WTC11 (cell line): ENCODE results near the gene TNS3. TPM values are rescaled to one million over a fixed set of nuclear protein-coding genes. Genes with fewer than 3 reads are reported as not detected.

ENCODE experiments used
- ATAC-seq: fragments of 200-7000 bp; cut with Tn5 transposase; 2 replicates; pipeline ENCODE4 v1.10.0; 2021; ENCODE audit warnings: mild to moderate bottlenecking, moderate library complexity
- CTCF ChIA-PET: fragments of 300-600 bp; sonication (Branson Sonifier 250); formaldehyde crosslinking; loops from one replicate; lab custom pipeline; 2021; ENCODE audit warnings: antibody characterized with exemption; lab: Charles Lee
- POLR2A ChIA-PET: fragments of 350-600 bp; sonication (Branson Sonifier 250); formaldehyde crosslinking; loops from one replicate; lab custom pipeline; 2021; ENCODE audit warnings: antibody characterized with exemption; lab: Charles Lee
- DNase-seq: peaks from one replicate; pipeline ENCODE4 v3.0.0; 2021; ENCODE audit warnings: low spot score
- H3K27ac Mint-ChIP-seq: 2 replicates; pipeline ENCODE4 v1.8.0; 2021; ENCODE audit warnings: mixed read lengths
- H3K27me3 Mint-ChIP-seq: 2 replicates; pipeline ENCODE4 v1.8.0; 2021; ENCODE audit warnings: low read depth, mild to moderate bottlenecking, moderate library complexity, mixed read lengths
- H3K36me3 Mint-ChIP-seq: 2 replicates; pipeline ENCODE4 v1.8.0; 2021; ENCODE audit warnings: mixed read lengths
- H3K4me1 Mint-ChIP-seq: 2 replicates; pipeline ENCODE4 v1.8.0; 2022; ENCODE audit warnings: mixed read lengths
- H3K4me3 Mint-ChIP-seq: 2 replicates; pipeline ENCODE4 v1.8.0; 2021; ENCODE audit warnings: mild to moderate bottlenecking, moderate library complexity, mixed read lengths
- H3K9me3 Mint-ChIP-seq: 2 replicates; pipeline ENCODE4 v1.8.0; 2021; ENCODE audit warnings: mixed read lengths
- CBFB ChIP-seq: sonication (generic); formaldehyde crosslinking; IDR thresholded peaks from 2 replicates; pipeline ENCODE4 v1.8.1; 2022; ENCODE audit warnings: mild to moderate bottlenecking, low read depth, missing genetic modification reagents
- CREM ChIP-seq: sonication (generic); formaldehyde crosslinking; IDR thresholded peaks from 2 replicates; pipeline ENCODE4 v1.8.1; 2022; ENCODE audit warnings: mild to moderate bottlenecking, missing genetic modification reagents, moderate library complexity
- ELF4 ChIP-seq: sonication (generic); formaldehyde crosslinking; IDR thresholded peaks from 2 replicates; pipeline ENCODE4 v1.8.1; 2022; ENCODE audit warnings: low read depth, mild to moderate bottlenecking, moderate library complexity, missing genetic modification reagents
- ESRRA ChIP-seq: sonication (generic); formaldehyde crosslinking; IDR thresholded peaks from 2 replicates; pipeline ENCODE4 v1.8.1; 2022; ENCODE audit warnings: mild to moderate bottlenecking, missing genetic modification reagents, borderline replicate concordance
- JAZF1 ChIP-seq: fragments of 250-450 bp; sonication (Bioruptor Pico); IDR thresholded peaks from 2 replicates; pipeline ENCODE4 v1.9.0; 2021; ENCODE audit warnings: moderate library complexity, mild to moderate bottlenecking, inconsistent platforms
- NFATC4 ChIP-seq: fragments of 250-450 bp; sonication (Bioruptor Pico); IDR thresholded peaks from 2 replicates; pipeline ENCODE4 v1.9.0; 2021; ENCODE audit warnings: mild to moderate bottlenecking
- OVOL2 ChIP-seq: fragments of 250-450 bp; sonication (Bioruptor Pico); IDR thresholded peaks from 2 replicates; pipeline ENCODE4 v1.9.0; 2021; ENCODE audit warnings: mild to moderate bottlenecking, borderline replicate concordance
- PRRX2 ChIP-seq: fragments of 250-450 bp; sonication (Bioruptor Pico); IDR thresholded peaks from 2 replicates; pipeline ENCODE4 v1.8.0; 2021; ENCODE audit warnings: mild to moderate bottlenecking
- SOX15 ChIP-seq: fragments of 250-450 bp; sonication (Bioruptor Pico); IDR thresholded peaks from 2 replicates; pipeline ENCODE4 v1.9.0; 2021; ENCODE audit warnings: mild to moderate bottlenecking
- SP1 ChIP-seq: sonication (generic); formaldehyde crosslinking; conservative IDR thresholded peaks from 2 replicates; pipeline ENCODE4 v1.8.1; 2022; ENCODE audit warnings: missing genetic modification reagents
- TP53 ChIP-seq: sonication (generic); formaldehyde crosslinking; IDR thresholded peaks from 2 replicates; pipeline ENCODE4 v1.8.1; 2023; ENCODE audit warnings: mild to moderate bottlenecking, missing genetic modification reagents
- ZNF138 ChIP-seq: sonication (generic); formaldehyde crosslinking; conservative IDR thresholded peaks from 2 replicates; pipeline ENCODE4 v1.8.1; 2022; ENCODE audit warnings: mild to moderate bottlenecking, moderate library complexity, missing genetic modification reagents
- ZNF232 ChIP-seq: sonication (generic); formaldehyde crosslinking; IDR thresholded peaks from 2 replicates; pipeline ENCODE4 v1.8.0; 2022; ENCODE audit warnings: mild to moderate bottlenecking, missing genetic modification reagents
- total RNA-seq: library from RNA; stranded (reverse); gene quantifications from 3 replicates; pipeline ENCODE4 v1.2.3, GENCODE V29; 2021
- TF ChIP-seq, protein P1 (sequence below): fragments of 250-450 bp; sonication (Bioruptor Pico); IDR thresholded peaks from 2 replicates; pipeline ENCODE4 v1.9.0; 2021; ENCODE audit warnings: moderate library complexity, mild to moderate bottlenecking, inconsistent platforms, borderline replicate concordance
- TF ChIP-seq, protein P2 (sequence below): fragments of 250-450 bp; sonication (Bioruptor Pico); IDR thresholded peaks from 2 replicates; pipeline ENCODE4 v1.8.0; 2021; ENCODE audit warnings: mild to moderate bottlenecking
- TF ChIP-seq, protein P3 (sequence below): fragments of 200-600 bp; IDR thresholded peaks from 2 replicates; pipeline ENCODE4 v1.8.0; 2022; ENCODE audit warnings: antibody characterized with exemption
- TF ChIP-seq, protein P4 (sequence below): fragments of 250-450 bp; sonication (Bioruptor Pico); IDR thresholded peaks from 2 replicates; pipeline ENCODE4 v1.9.0; 2021; ENCODE audit warnings: mild to moderate bottlenecking, borderline replicate concordance
- TF ChIP-seq, protein P5 (sequence below): sonication (generic); formaldehyde crosslinking; IDR thresholded peaks from 2 replicates; pipeline ENCODE4 v1.8.0; 2022; ENCODE audit warnings: mild to moderate bottlenecking, missing genetic modification reagents
- TF ChIP-seq, protein P6 (sequence below): sonication (generic); formaldehyde crosslinking; IDR thresholded peaks from 2 replicates; pipeline ENCODE4 v1.8.1; 2023; ENCODE audit warnings: mild to moderate bottlenecking, moderate library complexity, missing genetic modification reagents

Gene TNS3
- total RNA-seq, 1 experiment from 2014 or later, result 37.7 TPM

DNA sequence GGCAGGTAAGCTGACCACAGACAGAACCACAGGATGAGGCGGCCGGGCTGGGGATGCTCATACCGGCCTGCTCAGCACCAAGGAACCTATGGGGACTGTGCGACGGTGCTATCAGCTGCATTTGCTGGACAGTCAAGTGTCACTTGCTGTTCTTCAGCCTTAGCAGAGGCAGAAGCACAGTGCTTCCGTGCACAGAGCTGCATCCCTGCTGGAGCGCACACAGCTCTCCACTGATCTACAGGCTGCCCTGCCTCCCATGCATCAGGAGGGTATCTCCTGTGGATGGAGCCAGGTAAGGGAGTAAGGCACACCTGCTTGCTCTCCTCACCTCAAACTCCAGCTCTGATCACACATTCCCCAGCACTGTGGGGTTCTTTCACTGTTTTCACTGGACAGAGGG lies 97.5 kb downstream of the TNS3 start:
- Mint-ChIP-seq H3K4me1 (peaks cover 66% of the 10 kb centered on the region), H3K27me3 (peaks cover 68% of the 10 kb centered on the region), H3K9me3 (peaks cover 4% of the 10 kb centered on the region; the same call in 1 of the 2 replicates), H3K27ac (no peak overlapping the region), H3K36me3 (peaks cover 18% of the 10 kb centered on the region), H3K4me3 (no peak overlapping the region)
- no peak for TF ChIP-seq CBFB (CRISPR knock-in tag)
- no peak for TF ChIP-seq ESRRA (CRISPR knock-in tag)
- no peak for TF ChIP-seq ELF4 (CRISPR knock-in tag)
- TF ChIP-seq, protein P1, sequence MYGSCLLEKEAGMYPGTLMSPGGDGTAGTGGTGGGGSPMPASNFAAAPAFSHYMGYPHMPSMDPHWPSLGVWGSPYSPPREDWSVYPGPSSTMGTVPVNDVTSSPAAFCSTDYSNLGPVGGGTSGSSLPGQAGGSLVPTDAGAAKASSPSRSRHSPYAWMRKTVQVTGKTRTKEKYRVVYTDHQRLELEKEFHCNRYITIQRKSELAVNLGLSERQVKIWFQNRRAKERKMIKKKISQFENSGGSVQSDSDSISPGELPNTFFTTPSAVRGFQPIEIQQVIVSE (CRISPR knock-in tag), result no peak
- no peak for TF ChIP-seq PRRX2
- no peak for TF ChIP-seq NFATC4 (CRISPR knock-in tag)
- TF ChIP-seq SP1 (CRISPR knock-in tag), result no peak
- TF ChIP-seq CREM (CRISPR knock-in tag), result no peak
- TF ChIP-seq ZNF232, result no peak
- TF ChIP-seq JAZF1 (CRISPR knock-in tag), result no peak
- TF ChIP-seq, protein P2, sequence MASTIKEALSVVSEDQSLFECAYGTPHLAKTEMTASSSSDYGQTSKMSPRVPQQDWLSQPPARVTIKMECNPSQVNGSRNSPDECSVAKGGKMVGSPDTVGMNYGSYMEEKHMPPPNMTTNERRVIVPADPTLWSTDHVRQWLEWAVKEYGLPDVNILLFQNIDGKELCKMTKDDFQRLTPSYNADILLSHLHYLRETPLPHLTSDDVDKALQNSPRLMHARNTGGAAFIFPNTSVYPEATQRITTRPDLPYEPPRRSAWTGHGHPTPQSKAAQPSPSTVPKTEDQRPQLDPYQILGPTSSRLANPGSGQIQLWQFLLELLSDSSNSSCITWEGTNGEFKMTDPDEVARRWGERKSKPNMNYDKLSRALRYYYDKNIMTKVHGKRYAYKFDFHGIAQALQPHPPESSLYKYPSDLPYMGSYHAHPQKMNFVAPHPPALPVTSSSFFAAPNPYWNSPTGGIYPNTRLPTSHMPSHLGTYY (CRISPR knock-in tag), result no peak
- no peak for TF ChIP-seq OVOL2 (CRISPR knock-in tag)
- TF ChIP-seq, protein P3, sequence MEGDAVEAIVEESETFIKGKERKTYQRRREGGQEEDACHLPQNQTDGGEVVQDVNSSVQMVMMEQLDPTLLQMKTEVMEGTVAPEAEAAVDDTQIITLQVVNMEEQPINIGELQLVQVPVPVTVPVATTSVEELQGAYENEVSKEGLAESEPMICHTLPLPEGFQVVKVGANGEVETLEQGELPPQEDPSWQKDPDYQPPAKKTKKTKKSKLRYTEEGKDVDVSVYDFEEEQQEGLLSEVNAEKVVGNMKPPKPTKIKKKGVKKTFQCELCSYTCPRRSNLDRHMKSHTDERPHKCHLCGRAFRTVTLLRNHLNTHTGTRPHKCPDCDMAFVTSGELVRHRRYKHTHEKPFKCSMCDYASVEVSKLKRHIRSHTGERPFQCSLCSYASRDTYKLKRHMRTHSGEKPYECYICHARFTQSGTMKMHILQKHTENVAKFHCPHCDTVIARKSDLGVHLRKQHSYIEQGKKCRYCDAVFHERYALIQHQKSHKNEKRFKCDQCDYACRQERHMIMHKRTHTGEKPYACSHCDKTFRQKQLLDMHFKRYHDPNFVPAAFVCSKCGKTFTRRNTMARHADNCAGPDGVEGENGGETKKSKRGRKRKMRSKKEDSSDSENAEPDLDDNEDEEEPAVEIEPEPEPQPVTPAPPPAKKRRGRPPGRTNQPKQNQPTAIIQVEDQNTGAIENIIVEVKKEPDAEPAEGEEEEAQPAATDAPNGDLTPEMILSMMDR, result no peak
- TF ChIP-seq, protein P4, sequence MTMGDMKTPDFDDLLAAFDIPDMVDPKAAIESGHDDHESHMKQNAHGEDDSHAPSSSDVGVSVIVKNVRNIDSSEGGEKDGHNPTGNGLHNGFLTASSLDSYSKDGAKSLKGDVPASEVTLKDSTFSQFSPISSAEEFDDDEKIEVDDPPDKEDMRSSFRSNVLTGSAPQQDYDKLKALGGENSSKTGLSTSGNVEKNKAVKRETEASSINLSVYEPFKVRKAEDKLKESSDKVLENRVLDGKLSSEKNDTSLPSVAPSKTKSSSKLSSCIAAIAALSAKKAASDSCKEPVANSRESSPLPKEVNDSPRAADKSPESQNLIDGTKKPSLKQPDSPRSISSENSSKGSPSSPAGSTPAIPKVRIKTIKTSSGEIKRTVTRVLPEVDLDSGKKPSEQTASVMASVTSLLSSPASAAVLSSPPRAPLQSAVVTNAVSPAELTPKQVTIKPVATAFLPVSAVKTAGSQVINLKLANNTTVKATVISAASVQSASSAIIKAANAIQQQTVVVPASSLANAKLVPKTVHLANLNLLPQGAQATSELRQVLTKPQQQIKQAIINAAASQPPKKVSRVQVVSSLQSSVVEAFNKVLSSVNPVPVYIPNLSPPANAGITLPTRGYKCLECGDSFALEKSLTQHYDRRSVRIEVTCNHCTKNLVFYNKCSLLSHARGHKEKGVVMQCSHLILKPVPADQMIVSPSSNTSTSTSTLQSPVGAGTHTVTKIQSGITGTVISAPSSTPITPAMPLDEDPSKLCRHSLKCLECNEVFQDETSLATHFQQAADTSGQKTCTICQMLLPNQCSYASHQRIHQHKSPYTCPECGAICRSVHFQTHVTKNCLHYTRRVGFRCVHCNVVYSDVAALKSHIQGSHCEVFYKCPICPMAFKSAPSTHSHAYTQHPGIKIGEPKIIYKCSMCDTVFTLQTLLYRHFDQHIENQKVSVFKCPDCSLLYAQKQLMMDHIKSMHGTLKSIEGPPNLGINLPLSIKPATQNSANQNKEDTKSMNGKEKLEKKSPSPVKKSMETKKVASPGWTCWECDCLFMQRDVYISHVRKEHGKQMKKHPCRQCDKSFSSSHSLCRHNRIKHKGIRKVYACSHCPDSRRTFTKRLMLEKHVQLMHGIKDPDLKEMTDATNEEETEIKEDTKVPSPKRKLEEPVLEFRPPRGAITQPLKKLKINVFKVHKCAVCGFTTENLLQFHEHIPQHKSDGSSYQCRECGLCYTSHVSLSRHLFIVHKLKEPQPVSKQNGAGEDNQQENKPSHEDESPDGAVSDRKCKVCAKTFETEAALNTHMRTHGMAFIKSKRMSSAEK (CRISPR knock-in tag), result no peak
- TF ChIP-seq SOX15, result no peak
- TF ChIP-seq, protein P5, sequence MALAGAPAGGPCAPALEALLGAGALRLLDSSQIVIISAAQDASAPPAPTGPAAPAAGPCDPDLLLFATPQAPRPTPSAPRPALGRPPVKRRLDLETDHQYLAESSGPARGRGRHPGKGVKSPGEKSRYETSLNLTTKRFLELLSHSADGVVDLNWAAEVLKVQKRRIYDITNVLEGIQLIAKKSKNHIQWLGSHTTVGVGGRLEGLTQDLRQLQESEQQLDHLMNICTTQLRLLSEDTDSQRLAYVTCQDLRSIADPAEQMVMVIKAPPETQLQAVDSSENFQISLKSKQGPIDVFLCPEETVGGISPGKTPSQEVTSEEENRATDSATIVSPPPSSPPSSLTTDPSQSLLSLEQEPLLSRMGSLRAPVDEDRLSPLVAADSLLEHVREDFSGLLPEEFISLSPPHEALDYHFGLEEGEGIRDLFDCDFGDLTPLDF, result no peak
- TF ChIP-seq, protein P6, sequence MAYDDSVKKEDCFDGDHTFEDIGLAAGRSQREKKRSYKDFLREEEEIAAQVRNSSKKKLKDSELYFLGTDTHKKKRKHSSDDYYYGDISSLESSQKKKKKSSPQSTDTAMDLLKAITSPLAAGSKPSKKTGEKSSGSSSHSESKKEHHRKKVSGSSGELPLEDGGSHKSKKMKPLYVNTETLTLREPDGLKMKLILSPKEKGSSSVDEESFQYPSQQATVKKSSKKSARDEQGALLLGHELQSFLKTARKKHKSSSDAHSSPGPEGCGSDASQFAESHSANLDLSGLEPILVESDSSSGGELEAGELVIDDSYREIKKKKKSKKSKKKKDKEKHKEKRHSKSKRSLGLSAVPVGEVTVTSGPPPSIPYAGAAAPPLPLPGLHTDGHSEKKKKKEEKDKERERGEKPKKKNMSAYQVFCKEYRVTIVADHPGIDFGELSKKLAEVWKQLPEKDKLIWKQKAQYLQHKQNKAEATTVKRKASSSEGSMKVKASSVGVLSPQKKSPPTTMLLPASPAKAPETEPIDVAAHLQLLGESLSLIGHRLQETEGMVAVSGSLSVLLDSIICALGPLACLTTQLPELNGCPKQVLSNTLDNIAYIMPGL (CRISPR knock-in tag), result no peak
- TF ChIP-seq TP53 (CRISPR knock-in tag), result no peak
- no peak for TF ChIP-seq ZNF138 (CRISPR knock-in tag)
- DNase-seq, result no peak
- ChIA-PET CTCF (interaction anchor here (1.0 to 2.7 kb wide), 5 partner anchors 10 to 335 kb away, joined by 3 to 11 read pairs (median 4); no protein-coding TSS in a partner anchor), POLR2A (no interaction called here)
- ATAC-seq, result no peak
